HEK293 (cell line): ENCODE measurements around the gene LTBP1.

Source experiments
- CTCF ChIP-seq: fragments of 450-650 bp; formaldehyde crosslinking; IDR thresholded peaks from 2 replicates; pipeline ENCODE4 v1.5.1; 2016; ENCODE audit warnings: missing biosample characterization, missing genetic modification characterization
- OSR2 ChIP-seq: fragments of 450-650 bp; formaldehyde crosslinking; IDR thresholded peaks from 2 replicates; pipeline ENCODE4 v1.5.1; 2016; ENCODE audit warnings: missing biosample characterization, missing genetic modification characterization
- REST ChIP-seq: fragments of 450-650 bp; formaldehyde crosslinking; IDR thresholded peaks from 2 replicates; pipeline ENCODE4 v1.5.1; 2016; ENCODE audit warnings: missing biosample characterization, missing genetic modification characterization
- SETDB1 ChIP-seq: IDR thresholded peaks from one replicate; pipeline ENCODE4 v1.6.1; 2017; ENCODE audit warnings: mild to moderate bottlenecking, low read length, moderate library complexity, mixed read lengths; ENCODE audit not compliant: insufficient read length
- ZFHX2 ChIP-seq: fragments of 450-650 bp; formaldehyde crosslinking; conservative IDR thresholded peaks from 2 replicates; pipeline ENCODE4 v1.5.1; 2016; ENCODE audit warnings: missing biosample characterization, missing genetic modification characterization
- ZNF112 ChIP-seq: fragments of 450-650 bp; formaldehyde crosslinking; IDR thresholded peaks from 2 replicates; pipeline ENCODE4 v1.5.0; 2017; ENCODE audit warnings: missing biosample characterization, missing genetic modification characterization
- ZNF146 ChIP-seq: fragments of 450-650 bp; formaldehyde crosslinking; IDR thresholded peaks from 2 replicates; pipeline ENCODE4 v1.5.1; 2016; ENCODE audit warnings: missing biosample characterization, missing genetic modification characterization
- ZNF174 ChIP-seq: fragments of 450-650 bp; formaldehyde crosslinking; IDR thresholded peaks from 2 replicates; pipeline ENCODE4 v1.5.0; 2017; ENCODE audit warnings: missing biosample characterization, mild to moderate bottlenecking, missing genetic modification characterization
- ZNF274 ChIP-seq, 2 experiments: fragments of 200-500 bp in 1 of 2; fragments of 450-650 bp in 1 of 2; sonication (Bioruptor generic) in 1 of 2; formaldehyde crosslinking in 1 of 2; IDR thresholded peaks; 2 replicates each; pipeline versions ENCODE4 v1.5.1 to v1.6.1; 2014 to 2016; ENCODE audit warnings: borderline replicate concordance in 1 of 2, inconsistent platforms in 1 of 2, low read length in 1 of 2, missing biosample characterization in 1 of 2, missing genetic modification characterization in 1 of 2
- ZNF324 ChIP-seq: fragments of 450-650 bp; formaldehyde crosslinking; IDR thresholded peaks from 2 replicates; pipeline ENCODE4 v1.5.1; 2016; ENCODE audit warnings: missing biosample characterization, missing genetic modification characterization
- ZNF510 ChIP-seq: fragments of 450-650 bp; formaldehyde crosslinking; IDR thresholded peaks from 2 replicates; pipeline ENCODE4 v1.5.1; 2018; ENCODE audit warnings: mild to moderate bottlenecking, missing genetic modification characterization, missing biosample characterization; ENCODE audit not compliant: insufficient replicate concordance
- TF ChIP-seq, protein P1 (sequence below): sonication (generic); formaldehyde crosslinking; IDR thresholded peaks from 2 replicates; pipeline ENCODE4 v1.8.1; 2022; ENCODE audit warnings: mild to moderate bottlenecking, moderate library complexity, missing genetic modification reagents

DNA sequence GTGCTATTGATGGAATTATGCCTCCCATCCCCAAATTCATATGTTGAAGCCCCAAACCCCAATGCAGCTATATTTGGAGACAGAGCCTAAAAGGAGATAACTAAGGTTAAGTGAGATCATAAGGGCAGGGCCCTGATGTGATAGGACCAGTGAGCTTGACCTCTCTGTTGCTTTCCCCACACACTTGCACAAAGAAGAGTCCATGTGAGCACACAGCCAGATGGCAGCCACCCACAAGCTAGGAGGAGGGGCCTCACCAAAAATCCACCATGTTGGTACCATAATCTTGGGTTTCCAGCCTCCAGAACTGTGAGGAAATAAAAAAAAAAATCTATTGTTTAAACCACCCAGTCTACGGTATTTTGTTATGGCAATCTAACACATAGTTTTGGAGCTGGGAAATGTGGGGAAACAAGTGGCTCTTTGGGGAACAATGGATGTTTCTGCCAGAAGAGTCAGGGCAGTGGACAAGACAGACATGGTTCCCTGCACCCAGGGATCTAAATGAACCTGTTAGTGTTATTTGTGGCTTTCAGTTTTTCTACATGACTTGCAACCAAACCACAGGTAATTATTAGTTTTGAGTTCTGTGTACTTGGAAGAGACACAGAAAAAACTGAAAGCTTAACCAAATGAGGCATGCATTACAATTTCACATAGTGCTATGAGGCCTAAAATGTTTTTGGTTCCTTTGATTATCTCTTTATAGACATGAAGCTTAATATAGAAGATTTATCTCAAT is 259.1 kb downstream of the LTBP1 start:
- TF ChIP-seq ZNF112 (tag by site-specific recombination) (no peak), SETDB1 (no peak), CTCF (tag by site-specific recombination) (no peak), ZNF324 (tag by site-specific recombination) (no peak), ZNF510 (no peak), ZNF274 (IDR thresholded peaks at IDR 0.05; ENCODE audit: low read length) (no peak), ZNF274 (tag by site-specific recombination; IDR thresholded peaks at IDR 0.05; ENCODE audit: borderline replicate concordance) (no peak), ZNF146 (tag by site-specific recombination) (no peak), ZFHX2 (no peak), ZNF174 (tag by site-specific recombination) (no peak), OSR2 (tag by site-specific recombination) (no peak), REST (no peak)
- TF ChIP-seq, protein P1, sequence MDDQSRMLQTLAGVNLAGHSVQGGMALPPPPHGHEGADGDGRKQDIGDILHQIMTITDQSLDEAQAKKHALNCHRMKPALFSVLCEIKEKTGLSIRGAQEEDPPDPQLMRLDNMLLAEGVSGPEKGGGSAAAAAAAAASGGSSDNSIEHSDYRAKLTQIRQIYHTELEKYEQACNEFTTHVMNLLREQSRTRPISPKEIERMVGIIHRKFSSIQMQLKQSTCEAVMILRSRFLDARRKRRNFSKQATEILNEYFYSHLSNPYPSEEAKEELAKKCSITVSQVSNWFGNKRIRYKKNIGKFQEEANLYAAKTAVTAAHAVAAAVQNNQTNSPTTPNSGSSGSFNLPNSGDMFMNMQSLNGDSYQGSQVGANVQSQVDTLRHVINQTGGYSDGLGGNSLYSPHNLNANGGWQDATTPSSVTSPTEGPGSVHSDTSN: no peak
